NOMO-1 (cell line): ENCODE data around the gene CD48.
A peak's percentile ranks its signal among the peaks of the same experiment; 100 is the strongest.

Source experiments
- DNase-seq, 2 experiments: peaks; one replicate each; lab custom pipeline; 2025; ENCODE audit not compliant: unreplicated experiment in 2 of 2; lab: John Stamatoyannopoulos, UW

Gene CD48

GRCh38 chr1:160681066-160681890 lies 30.3 kb downstream of the CD48 start:
- peak; percentile 60 to 85 for DNase-seq

GRCh38 chr1:160680399-160680798 lies 31.2 kb downstream of the CD48 start:
- DNase-seq: no peak

- DNase-seq: no peak
Measured at GRCh38 chr1:160679893-160680292, 31.7 kb downstream of the CD48 start.

GRCh38 chr1:160676869-160677597 lies 34.6 kb downstream of the CD48 start:
- no peak for DNase-seq

GRCh38 chr1:160675641-160676410 lies 35.8 kb downstream of the CD48 start:
- peak; percentile 59 to 68 for DNase-seq

GRCh38 chr1:160674415-160674814 lies 37.2 kb downstream of the CD48 start:
- DNase-seq: no peak

- DNase-seq: no peak
Measured at GRCh38 chr1:160672789-160673695, 38.6 kb downstream of the CD48 start.

GRCh38 chr1:160671603-160672517 lies 39.8 kb downstream of the CD48 start:
- DNase-seq: no peak

GRCh38 chr1:160670701-160671100 lies 40.9 kb downstream of the CD48 start:
- no peak for DNase-seq

- no peak for DNase-seq
Measured at GRCh38 chr1:160669802-160670201, 41.8 kb downstream of the CD48 start.

- DNase-seq: no peak
Measured at GRCh38 chr1:160669276-160669675, 42.3 kb downstream of the CD48 start.

- no peak for DNase-seq
Measured at GRCh38 chr1:160667896-160668295, 43.7 kb downstream of the CD48 start.

- no peak for DNase-seq
Measured at GRCh38 chr1:160666079-160666442, 45.6 kb downstream of the CD48 start.

- DNase-seq: peak; percentile 59 to 73
Measured at GRCh38 chr1:160665330-160666078, 46.1 kb downstream of the CD48 start.

GRCh38 chr1:160664573-160665051 lies 47.0 kb downstream of the CD48 start:
- DNase-seq: no peak

- DNase-seq: no peak
Measured at GRCh38 chr1:160662910-160663309, 48.7 kb downstream of the CD48 start.

- no peak for DNase-seq
Measured at GRCh38 chr1:160659566-160659965, 52.1 kb downstream of the CD48 start.

GRCh38 chr1:160658814-160659193 lies 52.8 kb downstream of the CD48 start:
- no peak for DNase-seq
